Lung (tissue), 12 donors: Measurements from ENCODE around the gene CHN1. TPM values are rescaled to one million over a fixed set of nuclear protein-coding genes. Genes with fewer than 3 reads are reported as not detected.

Experiments
- ATAC-seq: fragments of 200-7000 bp; cut with Tn5 transposase; one replicate; pipeline ENCODE4 v1.9.1; 2020; ENCODE audit warnings: moderate number of reproducible peaks; ENCODE audit not compliant: insufficient read depth, low FRiP score
- DNase-seq, 3 donors: peaks; one replicate each; pipeline ENCODE4 v3.0.0-alpha.2; 2013 to 2017
- H3K27ac ChIP-seq, 2 donors: one replicate each; pipeline ENCODE4 v1.5.1; 2013; ENCODE audit warnings: mild to moderate bottlenecking in 2 of 2, moderate library complexity in 2 of 2, control low read depth in 1 of 2, inconsistent platforms in 1 of 2, low read depth in 1 of 2, low read length in 1 of 2
- H3K27me3 ChIP-seq, 3 donors: one replicate each; pipeline ENCODE4 v1.5.1; 2013; ENCODE audit warnings: low read length in 2 of 3; ENCODE audit not compliant: control insufficient read depth in 3 of 3, insufficient read depth in 3 of 3
- H3K36me3 ChIP-seq, 4 donors: one replicate each; pipeline ENCODE4 v1.5.1; 2013; ENCODE audit warnings: low read length in 4 of 4, mild to moderate bottlenecking in 1 of 4, moderate library complexity in 1 of 4; ENCODE audit not compliant: control insufficient read depth in 4 of 4, insufficient read depth in 4 of 4
- H3K4me1 ChIP-seq, 5 donors: one replicate each; pipeline ENCODE4 v1.5.1; 2013; ENCODE audit warnings: low read length in 5 of 5, mild to moderate bottlenecking in 2 of 5, moderate library complexity in 1 of 5; ENCODE audit not compliant: control insufficient read depth in 5 of 5, insufficient read depth in 5 of 5
- H3K4me3 ChIP-seq: one replicate; pipeline ENCODE4 v1.5.1; 2013; ENCODE audit warnings: mild to moderate bottlenecking, control low read depth, moderate library complexity
- H3K9ac ChIP-seq, 2 donors: one replicate each; pipeline ENCODE4 v1.5.1; 2013; ENCODE audit warnings: low read length in 2 of 2, control low read depth in 1 of 2; ENCODE audit not compliant: insufficient read depth in 1 of 2
- H3K9me3 ChIP-seq, 4 donors: one replicate each; pipeline ENCODE4 v1.5.1; 2013; ENCODE audit warnings: low read length in 3 of 4, mild to moderate bottlenecking in 1 of 4, moderate library complexity in 1 of 4; ENCODE audit not compliant: control insufficient read depth in 4 of 4, insufficient read depth in 3 of 4
- CTCF ChIP-seq: IDR thresholded peaks from 2 replicates; pipeline ENCODE4 v1.5.1; 2012; ENCODE audit warnings: mild to moderate bottlenecking; ENCODE audit errors: control extremely low read depth, extremely low read depth
- WGBS, 2 donors: extraction: QIAGEN DNeasy Blood & Tissue Kit; methylation state at CpG; one replicate each; pipeline ENCODE4 v1.1.7; 2013; 5-methylcytosine and 5-hydroxymethylcytosine counted together
- polyA plus RNA-seq, 2 donors: library from polyadenylated mRNA; stranded (reverse); fragments of 200-250 nt; gene quantifications; one replicate each; pipeline ENCODE4 v1.2.1, GENCODE V29; 2013
- total RNA-seq, 2 donors: library from RNA; depleted of rRNA in 1 of 2; stranded (reverse); fragments of >200 nt in 1 of 2; gene quantifications; one replicate each; pipeline ENCODE4 v1.2.1, GENCODE V29; 2014 to 2021
- donor health status: control.
- donor health status: control.
- donor health status: Bipolar disorder and iron deficiency.
- donor health status: healthy.
- donor health status: DM: yes; HTN: yes; CAD: no.

Gene CHN1
- total and polyA plus RNA-seq, 4 donors = 6.8 to 80.9 (median 14.5) TPM

DNA sequence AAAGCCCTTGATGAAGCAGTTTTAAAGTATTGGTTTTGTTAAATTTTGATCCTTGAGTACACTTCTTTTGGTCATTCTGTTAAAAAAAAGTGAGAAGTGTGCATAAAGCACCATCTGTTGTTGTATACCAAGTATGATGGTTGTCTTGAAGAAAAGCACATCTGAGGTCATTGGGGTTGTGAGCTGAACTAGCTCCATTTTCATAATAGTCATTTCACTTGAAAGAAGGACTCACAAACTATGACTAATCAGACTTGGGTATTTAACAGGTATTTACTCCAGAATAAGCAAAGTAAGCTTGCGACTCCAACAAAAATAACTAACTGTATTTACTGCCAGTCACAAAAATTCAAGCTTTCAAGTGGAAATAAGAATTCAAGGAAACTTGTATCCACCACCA, 35.1 kb downstream of the CHN1 start:
- no peak overlapping the region for H3K9ac ChIP-seq
- DNase-seq = no peak
- H3K4me1 ChIP-seq = peaks cover 1 to 41% (median 23%) of the 10 kb centered on the region in 5 donors
- peaks cover 0 to 4% (median 0%) of the 10 kb centered on the region in 4 donors for H3K9me3 ChIP-seq
- no peak for TF ChIP-seq CTCF
- H3K27me3 ChIP-seq = no peaks in the 10 kb centered on the region
- 95 to 97% methylated on average over 1 of the region's 1 CpG for WGBS, 2 donors
- H3K4me3 ChIP-seq = no peak overlapping the region
- no peak overlapping the region for H3K27ac ChIP-seq
- H3K36me3 ChIP-seq = no peaks in the 10 kb centered on the region
- ATAC-seq = no peak

DNA sequence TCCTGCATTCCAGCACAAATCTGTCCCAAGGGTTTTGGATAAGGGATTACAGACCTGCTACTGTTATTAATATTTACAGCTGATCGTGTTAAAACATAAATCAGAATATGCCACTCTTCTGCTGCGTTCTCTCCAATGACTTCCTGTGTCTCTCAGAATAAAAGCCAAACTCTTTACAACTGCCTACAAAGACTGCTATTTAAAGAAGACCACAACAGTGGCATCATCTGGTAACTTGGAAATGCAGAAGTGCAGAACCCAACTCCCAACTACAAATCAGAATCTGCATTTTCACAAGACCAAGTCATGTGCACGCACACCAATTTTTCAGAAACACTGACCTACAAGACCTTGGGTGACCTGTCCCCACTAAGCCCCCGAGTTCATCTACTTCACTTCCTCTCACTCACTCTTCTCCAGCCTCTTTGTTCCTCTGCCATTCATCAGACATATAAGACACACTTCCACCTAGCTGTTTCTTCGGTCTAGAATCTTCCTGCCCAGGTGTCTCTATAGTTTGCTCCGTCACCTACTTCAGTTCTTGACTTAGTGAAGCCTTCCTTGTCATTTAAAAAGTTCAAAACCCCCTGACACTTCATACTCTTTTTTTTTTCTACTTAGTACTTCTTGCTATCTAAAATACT, 36.0 kb downstream of the CHN1 start:
- 58 to 64% methylated on average over 6 of the region's 6 CpGs for WGBS, 2 donors
- Histone ChIP-seq H3K27me3 (no peaks in the 10 kb centered on the region), H3K9me3 (peaks cover 0 to 4% (median 0%) of the 10 kb centered on the region in 4 donors), H3K4me3 (no peak overlapping the region), H3K27ac (no peak overlapping the region), H3K36me3 (no peaks in the 10 kb centered on the region), H3K4me1 (peaks cover 1 to 46% (median 23%) of the 10 kb centered on the region in 5 donors), H3K9ac (no peak overlapping the region)
- no peak for TF ChIP-seq CTCF
- DNase-seq = peak in 1 of 3 donors; percentile 30
- no peak for ATAC-seq

DNA sequence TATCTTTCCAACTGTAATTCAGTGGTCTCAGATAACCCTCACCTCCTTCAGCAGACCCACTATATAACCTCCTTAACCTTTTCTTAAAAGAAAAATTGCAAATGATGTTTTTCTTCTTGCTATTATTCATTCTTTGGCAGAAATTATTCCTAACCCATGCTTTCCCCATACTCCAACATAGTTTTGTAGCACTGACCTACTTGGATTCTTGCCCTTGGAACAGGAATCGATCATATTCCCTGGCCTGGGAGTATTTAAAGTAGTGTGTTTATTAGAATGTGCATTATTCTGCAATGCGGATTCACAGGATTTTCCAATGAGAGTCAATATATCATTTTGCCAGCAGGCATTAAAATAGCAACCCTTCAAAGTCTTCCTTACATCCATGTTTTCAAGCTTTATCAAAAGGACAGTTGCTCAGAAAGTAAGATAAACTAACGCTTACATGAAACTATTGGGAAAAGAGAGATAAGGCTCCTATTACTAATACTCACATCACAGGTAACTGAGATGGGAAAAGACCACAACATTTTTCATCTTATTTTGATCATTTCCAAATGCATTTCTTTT, 37.4 kb downstream of the CHN1 start:
- Histone ChIP-seq H3K27me3 (no peaks in the 10 kb centered on the region), H3K4me1 (peaks cover 1 to 49% (median 23%) of the 10 kb centered on the region in 5 donors), H3K27ac (no peak overlapping the region), H3K36me3 (no peaks in the 10 kb centered on the region), H3K9ac (no peak overlapping the region), H3K4me3 (no peak overlapping the region), H3K9me3 (peaks cover 0 to 4% (median 0%) of the 10 kb centered on the region in 4 donors)
- no peak for TF ChIP-seq CTCF
- ATAC-seq = no peak
- peak in 2 of 3 donors; percentile 71 to 84 for DNase-seq
- 61 to 78% methylated on average over 3 of the region's 3 CpGs for WGBS, 2 donors
